Glutamatergic neuron (in vitro differentiated cells): Measurements from ENCODE around the gene CAPN9. TPM values are rescaled to one million over a fixed set of nuclear protein-coding genes. Genes with fewer than 3 reads are reported as not detected.
"Not testable (repeated sequence)": the region's sequence is repeated elsewhere in the genome, so short reads cannot be mapped to it uniquely, and the experiment has no call there.

Experiments used
- DNase-seq: peaks from one replicate; pipeline ENCODE4 v3.0.0; 2022
- H3K27ac Mint-ChIP-seq: one replicate; pipeline ENCODE4 v1.8.0; 2020; ENCODE audit warnings: mild to moderate bottlenecking, mixed read lengths, inconsistent platforms; ENCODE audit not compliant: unreplicated experiment
- H3K27me3 Mint-ChIP-seq: one replicate; pipeline ENCODE4 v1.8.0; 2020; ENCODE audit warnings: mild to moderate bottlenecking, moderate library complexity, mixed read lengths, inconsistent platforms; ENCODE audit not compliant: unreplicated experiment
- H3K36me3 Mint-ChIP-seq: one replicate; pipeline ENCODE4 v1.8.0; 2020; ENCODE audit warnings: mild to moderate bottlenecking, mixed read lengths, inconsistent platforms; ENCODE audit not compliant: unreplicated experiment
- H3K4me1 Mint-ChIP-seq: one replicate; pipeline ENCODE4 v1.8.0; 2020; ENCODE audit warnings: mild to moderate bottlenecking, low read depth, mixed read lengths, inconsistent platforms; ENCODE audit not compliant: unreplicated experiment
- H3K4me3 Mint-ChIP-seq: one replicate; pipeline ENCODE4 v1.8.0; 2020; ENCODE audit warnings: mild to moderate bottlenecking, mixed read lengths, inconsistent platforms; ENCODE audit not compliant: unreplicated experiment
- H3K9me3 Mint-ChIP-seq: one replicate; pipeline ENCODE4 v1.8.0; 2020; ENCODE audit warnings: mild to moderate bottlenecking, moderate library complexity, mixed read lengths, inconsistent platforms; ENCODE audit not compliant: unreplicated experiment
- CTCF ChIP-seq: fragments of 200-600 bp; sonication (generic); IDR thresholded peaks from one replicate; pipeline ENCODE4 v1.5.0; 2021; ENCODE audit not compliant: partially characterized antibody, unreplicated experiment
- long read RNA-seq: library from polyadenylated mRNA; unstranded; transcript quantifications from one replicate; pipeline ENCODE4 v2.0.0, GENCODE V29; 2020; ENCODE audit not compliant: unreplicated experiment
- total RNA-seq: library from RNA; stranded (reverse); fragmentation: NEBNext Ultra II Directional; extraction: Animal tissue kit (Norgen Biotek cat#: 25700); gene quantifications from one replicate; pipeline ENCODE4 v1.2.1, GENCODE V29; 2021; ENCODE audit not compliant: unreplicated experiment

CAPN9 gene
- total RNA-seq: not detected
- long read RNA-seq: 0 reads

GRCh38 chr1:230747127-230747730 is at the start of gene CAPN9:
TSS of gene CAPN9 (plus strand) at chr1:230747388. CDS start at chr1:230747497, 109 bp downstream.
- no peak for TF ChIP-seq CTCF
- peaks cover under 1% of the 10 kb centered on the region for H3K27me3 Mint-ChIP-seq
- no peak within 1 kb of the TSS for H3K4me3 Mint-ChIP-seq
- no peaks in the 10 kb centered on the region for H3K36me3 Mint-ChIP-seq
- H3K9me3 Mint-ChIP-seq: peaks cover 6% of the 10 kb centered on the region
- peaks cover 26% of the 10 kb centered on the region for H3K4me1 Mint-ChIP-seq
- DNase-seq: no peak
- peak within 1 kb of the TSS; percentile 28 for H3K27ac Mint-ChIP-seq

- peaks cover 4% of the 10 kb centered on the region for H3K9me3 Mint-ChIP-seq
- peaks cover 8% of the 10 kb centered on the region for H3K4me1 Mint-ChIP-seq
- no peak for DNase-seq
- no peak for TF ChIP-seq CTCF
- peaks cover 4% of the 10 kb centered on the region for H3K27me3 Mint-ChIP-seq
- no peak overlapping the region for H3K27ac Mint-ChIP-seq
- no peak overlapping the region for H3K4me3 Mint-ChIP-seq
- H3K36me3 Mint-ChIP-seq: no peaks in the 10 kb centered on the region
Measured at GRCh38 chr1:230698130-230698529, 49.1 kb upstream of the CAPN9 start.

GRCh38 chr1:230698964-230699363 is 48.2 kb upstream of the CAPN9 start:
- H3K27me3 Mint-ChIP-seq, DNase-seq: not testable (repeated sequence)

GRCh38 chr1:230699716-230700115 is 47.5 kb upstream of the CAPN9 start:
- peaks cover 2% of the 10 kb centered on the region for H3K9me3 Mint-ChIP-seq
- H3K27me3 Mint-ChIP-seq: peaks cover under 1% of the 10 kb centered on the region
- H3K4me1 Mint-ChIP-seq: peaks cover 8% of the 10 kb centered on the region
- H3K36me3 Mint-ChIP-seq: peaks cover under 1% of the 10 kb centered on the region
- H3K27ac Mint-ChIP-seq: no peak overlapping the region
- TF ChIP-seq CTCF: no peak
- H3K4me3 Mint-ChIP-seq: no peak overlapping the region
- no peak for DNase-seq

More at GRCh38 chr1:230698964-230699363, 48.2 kb upstream of the CAPN9 start:
- not testable (repeated sequence) for H3K36me3 Mint-ChIP-seq, H3K27ac Mint-ChIP-seq, H3K9me3 Mint-ChIP-seq, H3K4me3 Mint-ChIP-seq, H3K4me1 Mint-ChIP-seq

GRCh38 chr1:230700132-230700531 is 47.1 kb upstream of the CAPN9 start:
- Mint-ChIP-seq H3K36me3 (peaks cover 5% of the 10 kb centered on the region), H3K4me1 (peaks cover 8% of the 10 kb centered on the region)

More at GRCh38 chr1:230700132-230700531, 47.1 kb upstream of the CAPN9 start:
- no peak overlapping the region for H3K27ac Mint-ChIP-seq
- no peaks in the 10 kb centered on the region for H3K27me3 Mint-ChIP-seq
- H3K9me3 Mint-ChIP-seq: peaks cover 2% of the 10 kb centered on the region
- no peak overlapping the region for H3K4me3 Mint-ChIP-seq
- no peak for DNase-seq
- no peak for TF ChIP-seq CTCF
